Astrocyte (in vitro differentiated cells and primary cell): Measurements from ENCODE around the gene CTNNA3. TPM values are rescaled to one million over a fixed set of nuclear protein-coding genes. Genes with fewer than 3 reads are reported as not detected.
A peak's percentile ranks its signal among the peaks of the same experiment; 100 is the strongest.

Experiments
- DNase-seq: peaks from one replicate; pipeline ENCODE4 v3.0.0-alpha.2; 2010; ENCODE audit warnings: low read depth
- FAIRE-seq: peaks from 2 replicates; lab custom pipeline; 2011; peaks lifted over from hg19 to GRCh38; lab: Jason Lieb, UNC
- H2AFZ ChIP-seq: 2 replicates; pipeline ENCODE4 v1.6.0; 2012; ENCODE audit warnings: low read depth, low read length, inconsistent platforms
- H3K27ac ChIP-seq: 2 replicates; pipeline ENCODE4 v1.5.1; 2011; ENCODE audit warnings: low read depth, low read length, inconsistent platforms
- H3K27me3 ChIP-seq: 2 replicates; pipeline ENCODE4 v1.6.0; 2011; ENCODE audit warnings: low read length, inconsistent platforms; ENCODE audit not compliant: insufficient read depth
- H3K36me3 ChIP-seq: 2 replicates; pipeline ENCODE4 v1.5.1; 2011; ENCODE audit warnings: low read length, inconsistent platforms; ENCODE audit not compliant: insufficient read depth
- H3K4me1 ChIP-seq: 2 replicates; pipeline ENCODE4 v1.5.1; 2011; ENCODE audit warnings: low read length, inconsistent platforms; ENCODE audit not compliant: insufficient read depth
- H3K4me2 ChIP-seq: 2 replicates; pipeline ENCODE4 v1.6.0; 2012; ENCODE audit warnings: low read length, inconsistent platforms
- H3K4me3 ChIP-seq: 2 replicates; pipeline ENCODE4 v1.5.1; 2011; ENCODE audit warnings: low read depth, mild to moderate bottlenecking, low read length, inconsistent platforms; ENCODE audit not compliant: insufficient read depth
- H3K79me2 ChIP-seq: 2 replicates; pipeline ENCODE4 v1.6.0; 2012; ENCODE audit warnings: mild to moderate bottlenecking, low read length, inconsistent platforms; ENCODE audit not compliant: insufficient read depth
- H3K9ac ChIP-seq: 2 replicates; pipeline ENCODE4 v1.6.0; 2012; ENCODE audit warnings: mild to moderate bottlenecking, low read length, inconsistent platforms
- H3K9me3 ChIP-seq: 2 replicates; pipeline ENCODE4 v1.5.1; 2012; ENCODE audit warnings: low read depth, mild to moderate bottlenecking, low read length, inconsistent platforms; ENCODE audit not compliant: insufficient read depth
- H4K20me1 ChIP-seq: 2 replicates; pipeline ENCODE4 v1.6.0; 2012; ENCODE audit warnings: low read length, inconsistent platforms; ENCODE audit not compliant: insufficient read depth
- H3K27ac Mint-ChIP-seq: one replicate; pipeline ENCODE4 v1.8.0; 2021; ENCODE audit warnings: mild to moderate bottlenecking, mixed read lengths; ENCODE audit not compliant: unreplicated experiment
- H3K27me3 Mint-ChIP-seq: one replicate; pipeline ENCODE4 v1.8.0; 2021; ENCODE audit warnings: low read depth, mixed read lengths; ENCODE audit not compliant: unreplicated experiment
- H3K36me3 Mint-ChIP-seq: one replicate; pipeline ENCODE4 v1.8.0; 2021; ENCODE audit warnings: low read depth, mixed read lengths; ENCODE audit not compliant: unreplicated experiment
- H3K4me1 Mint-ChIP-seq: one replicate; pipeline ENCODE4 v1.8.0; 2021; ENCODE audit warnings: low read depth, mixed read lengths; ENCODE audit not compliant: unreplicated experiment
- H3K4me3 Mint-ChIP-seq: one replicate; pipeline ENCODE4 v1.8.0; 2021; ENCODE audit warnings: mild to moderate bottlenecking, moderate library complexity, mixed read lengths; ENCODE audit not compliant: unreplicated experiment
- H3K9me3 Mint-ChIP-seq: one replicate; pipeline ENCODE4 v1.8.0; 2021; ENCODE audit warnings: mild to moderate bottlenecking, mixed read lengths; ENCODE audit not compliant: unreplicated experiment
- EZH2 ChIP-seq: IDR thresholded peaks from 2 replicates; pipeline ENCODE4 v1.6.1; 2012; ENCODE audit warnings: mild to moderate bottlenecking, low read length, inconsistent platforms; ENCODE audit not compliant: insufficient read depth
- total RNA-seq: library from RNA; stranded (reverse); gene quantifications from 2 replicates; pipeline ENCODE4 v1.2.1, GENCODE V29; 2021
- TF ChIP-seq, protein P1 (sequence below): IDR thresholded peaks from 2 replicates; pipeline ENCODE4 v1.5.1; 2011; ENCODE audit warnings: low read depth, mild to moderate bottlenecking, inconsistent platforms, low read length, moderate library complexity; ENCODE audit not compliant: insufficient read depth

CTNNA3 gene
- total RNA-seq, 1 donor from 2014 or later = 0.73 TPM

DNA sequence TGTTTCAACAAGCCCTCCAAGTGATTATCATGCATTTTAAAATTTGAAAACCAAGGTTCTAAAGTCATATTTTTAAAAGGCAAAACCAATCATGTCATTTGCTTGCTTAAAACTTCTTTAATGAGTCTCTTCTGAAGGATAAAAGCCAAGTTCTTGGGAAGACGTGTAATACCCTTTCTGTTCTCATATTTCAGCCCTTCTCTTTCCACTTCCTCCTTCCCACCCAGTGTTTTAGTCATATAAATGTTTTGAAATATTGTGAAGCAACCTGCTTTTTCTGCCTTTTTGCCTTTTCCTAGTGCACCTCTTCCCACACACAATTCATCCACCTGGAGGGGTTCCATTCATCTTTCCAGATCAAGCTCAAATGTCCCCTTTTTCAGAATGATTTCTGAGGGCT is 981.3 kb downstream of the CTNNA3 start:
- Histone ChIP-seq H3K4me3 (no peak overlapping the region), H3K4me2 (no peak overlapping the region), H2AFZ (no peak overlapping the region), H3K9ac (no peak overlapping the region), H3K27me3 (no peaks in the 10 kb centered on the region), H3K36me3 (no peaks in the 10 kb centered on the region), H4K20me1 (no peaks in the 10 kb centered on the region), H3K4me1 (no peaks in the 10 kb centered on the region), H3K9me3 (no peaks in the 10 kb centered on the region), H3K27ac (no peak overlapping the region), H3K79me2 (no peaks in the 10 kb centered on the region)
- Mint-ChIP-seq H3K27me3 (peaks cover 2% of the 10 kb centered on the region), H3K4me3 (no peak overlapping the region), H3K36me3 (no peaks in the 10 kb centered on the region), H3K4me1 (peaks cover 3% of the 10 kb centered on the region), H3K9me3 (no peaks in the 10 kb centered on the region), H3K27ac (no peak overlapping the region)
- FAIRE-seq = no peak
- no peak for TF ChIP-seq EZH2
- TF ChIP-seq, protein P1, sequence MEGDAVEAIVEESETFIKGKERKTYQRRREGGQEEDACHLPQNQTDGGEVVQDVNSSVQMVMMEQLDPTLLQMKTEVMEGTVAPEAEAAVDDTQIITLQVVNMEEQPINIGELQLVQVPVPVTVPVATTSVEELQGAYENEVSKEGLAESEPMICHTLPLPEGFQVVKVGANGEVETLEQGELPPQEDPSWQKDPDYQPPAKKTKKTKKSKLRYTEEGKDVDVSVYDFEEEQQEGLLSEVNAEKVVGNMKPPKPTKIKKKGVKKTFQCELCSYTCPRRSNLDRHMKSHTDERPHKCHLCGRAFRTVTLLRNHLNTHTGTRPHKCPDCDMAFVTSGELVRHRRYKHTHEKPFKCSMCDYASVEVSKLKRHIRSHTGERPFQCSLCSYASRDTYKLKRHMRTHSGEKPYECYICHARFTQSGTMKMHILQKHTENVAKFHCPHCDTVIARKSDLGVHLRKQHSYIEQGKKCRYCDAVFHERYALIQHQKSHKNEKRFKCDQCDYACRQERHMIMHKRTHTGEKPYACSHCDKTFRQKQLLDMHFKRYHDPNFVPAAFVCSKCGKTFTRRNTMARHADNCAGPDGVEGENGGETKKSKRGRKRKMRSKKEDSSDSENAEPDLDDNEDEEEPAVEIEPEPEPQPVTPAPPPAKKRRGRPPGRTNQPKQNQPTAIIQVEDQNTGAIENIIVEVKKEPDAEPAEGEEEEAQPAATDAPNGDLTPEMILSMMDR = no peak
- peak; percentile 10 for DNase-seq

DNA sequence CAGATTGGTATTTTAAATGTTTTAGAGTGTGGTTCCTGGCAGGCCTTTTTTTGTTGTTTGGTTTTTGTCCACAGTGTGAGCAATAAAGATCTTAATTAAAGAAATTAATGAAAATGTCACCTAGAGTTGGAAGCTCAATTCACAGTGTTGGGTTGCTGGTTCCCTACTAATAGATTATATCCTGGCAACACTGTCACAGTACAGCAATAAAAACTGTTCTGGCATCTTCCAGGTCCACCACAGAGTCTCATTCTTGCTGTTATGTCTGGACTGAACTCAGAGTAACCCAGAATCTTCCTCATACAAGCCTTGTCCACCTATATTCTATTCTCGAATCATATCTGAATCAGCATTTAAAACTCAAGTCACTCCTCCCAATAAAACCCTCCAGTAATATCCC is 982.6 kb downstream of the CTNNA3 start:
- Histone ChIP-seq H3K4me2 (no peak overlapping the region), H2AFZ (no peak overlapping the region), H3K4me3 (no peak overlapping the region), H4K20me1 (no peaks in the 10 kb centered on the region), H3K9me3 (no peaks in the 10 kb centered on the region), H3K27me3 (no peaks in the 10 kb centered on the region), H3K9ac (no peak overlapping the region), H3K36me3 (no peaks in the 10 kb centered on the region), H3K79me2 (no peaks in the 10 kb centered on the region), H3K4me1 (no peaks in the 10 kb centered on the region), H3K27ac (no peak overlapping the region)
- DNase-seq (no peak), FAIRE-seq (no peak)
- Mint-ChIP-seq H3K27me3 (peaks cover 2% of the 10 kb centered on the region), H3K9me3 (no peaks in the 10 kb centered on the region), H3K27ac (no peak overlapping the region), H3K4me1 (peaks cover 3% of the 10 kb centered on the region), H3K36me3 (no peaks in the 10 kb centered on the region), H3K4me3 (no peak overlapping the region)
- no peak for TF ChIP-seq EZH2
- TF ChIP-seq, protein P1 = no peak

DNA sequence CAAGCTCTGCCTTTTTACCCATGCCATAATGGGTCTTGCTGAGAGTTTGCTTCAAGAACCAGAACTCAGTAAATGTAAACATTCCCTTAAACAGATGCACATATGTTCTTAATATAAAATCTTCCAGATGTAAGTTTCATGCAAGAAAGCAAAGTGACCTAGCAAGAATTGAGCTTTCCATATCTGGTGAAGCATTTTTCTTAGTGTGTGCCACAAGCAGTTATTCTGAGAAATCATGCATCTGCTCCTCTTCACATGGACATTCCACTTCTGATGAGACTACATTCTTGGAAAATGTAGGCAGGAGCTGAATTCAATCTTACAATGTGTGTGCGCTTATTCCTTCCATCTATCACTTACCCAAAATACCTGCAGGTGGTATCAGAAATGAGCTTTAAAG is 997.9 kb downstream of the CTNNA3 start:
- Mint-ChIP-seq H3K9me3 (peaks cover under 1% of the 10 kb centered on the region), H3K27me3 (no peaks in the 10 kb centered on the region)

More for the DNA sequence above, 997.9 kb downstream of the CTNNA3 start:
- H3K79me2 ChIP-seq = no peaks in the 10 kb centered on the region
- H3K9me3 ChIP-seq = no peaks in the 10 kb centered on the region
- H3K4me3 ChIP-seq = no peak overlapping the region
- DNase-seq (no peak), FAIRE-seq (no peak)
- H3K27ac Mint-ChIP-seq = no peak overlapping the region
- H3K36me3 Mint-ChIP-seq = no peaks in the 10 kb centered on the region
- no peaks in the 10 kb centered on the region for H3K4me1 ChIP-seq
- TF ChIP-seq, protein P1 = no peak
- TF ChIP-seq EZH2 = no peak
- H3K4me1 Mint-ChIP-seq = no peaks in the 10 kb centered on the region
- H4K20me1 ChIP-seq = no peaks in the 10 kb centered on the region
- H3K27ac ChIP-seq = no peak overlapping the region
- H2AFZ ChIP-seq = no peak overlapping the region
- no peaks in the 10 kb centered on the region for H3K36me3 ChIP-seq
- H3K9ac ChIP-seq = no peak overlapping the region
- H3K4me2 ChIP-seq = no peak overlapping the region
- no peaks in the 10 kb centered on the region for H3K27me3 ChIP-seq
- H3K4me3 Mint-ChIP-seq = no peak overlapping the region
